Fibroblast of lung (primary cell): ENCODE measurements around the gene PYCARD.

ENCODE experiments used
- EZH2 ChIP-seq: IDR thresholded peaks from 2 replicates; pipeline ENCODE4 v1.5.1; 2012; ENCODE audit warnings: low read length, control low read depth, mild to moderate bottlenecking; ENCODE audit errors: missing control alignments
- TF ChIP-seq, protein P1 (sequence below), 2 donors: IDR thresholded peaks in 1 of 2; conservative IDR thresholded peaks in 1 of 2; 1 replicate in 1 of 2; 2 replicates in 1 of 2; pipeline ENCODE4 v1.5.1; 2011 to 2012; ENCODE audit warnings: low read length in 2 of 2, control low read depth in 1 of 2, inconsistent platforms in 1 of 2, low read depth in 1 of 2, mild to moderate bottlenecking in 1 of 2

DNA sequence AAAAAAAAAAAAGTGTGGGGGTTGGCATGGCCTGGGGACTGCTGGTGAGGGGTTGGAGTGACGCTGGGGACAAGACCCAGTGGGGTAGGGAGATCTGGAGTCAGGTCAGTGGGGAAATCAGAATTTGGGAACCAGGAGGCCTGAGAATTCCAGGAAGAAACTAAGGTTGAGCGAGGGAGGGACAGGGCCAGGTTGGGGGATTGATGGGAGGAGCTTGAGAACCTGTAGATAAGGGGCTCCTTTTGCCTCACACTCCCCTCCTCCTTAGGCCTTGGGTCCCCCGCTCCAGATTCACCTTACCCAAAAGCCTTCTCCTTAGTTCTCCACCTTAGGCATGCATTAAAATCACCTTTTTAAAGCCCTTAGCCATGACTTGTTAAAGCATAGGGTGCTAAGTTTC lies 22.6 kb upstream of the PYCARD start:
- no peak for TF ChIP-seq EZH2
- TF ChIP-seq, protein P1, sequence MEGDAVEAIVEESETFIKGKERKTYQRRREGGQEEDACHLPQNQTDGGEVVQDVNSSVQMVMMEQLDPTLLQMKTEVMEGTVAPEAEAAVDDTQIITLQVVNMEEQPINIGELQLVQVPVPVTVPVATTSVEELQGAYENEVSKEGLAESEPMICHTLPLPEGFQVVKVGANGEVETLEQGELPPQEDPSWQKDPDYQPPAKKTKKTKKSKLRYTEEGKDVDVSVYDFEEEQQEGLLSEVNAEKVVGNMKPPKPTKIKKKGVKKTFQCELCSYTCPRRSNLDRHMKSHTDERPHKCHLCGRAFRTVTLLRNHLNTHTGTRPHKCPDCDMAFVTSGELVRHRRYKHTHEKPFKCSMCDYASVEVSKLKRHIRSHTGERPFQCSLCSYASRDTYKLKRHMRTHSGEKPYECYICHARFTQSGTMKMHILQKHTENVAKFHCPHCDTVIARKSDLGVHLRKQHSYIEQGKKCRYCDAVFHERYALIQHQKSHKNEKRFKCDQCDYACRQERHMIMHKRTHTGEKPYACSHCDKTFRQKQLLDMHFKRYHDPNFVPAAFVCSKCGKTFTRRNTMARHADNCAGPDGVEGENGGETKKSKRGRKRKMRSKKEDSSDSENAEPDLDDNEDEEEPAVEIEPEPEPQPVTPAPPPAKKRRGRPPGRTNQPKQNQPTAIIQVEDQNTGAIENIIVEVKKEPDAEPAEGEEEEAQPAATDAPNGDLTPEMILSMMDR (conservative IDR thresholded peaks at IDR 0.05 in 1 of 2, IDR thresholded peaks at IDR 0.05 in 1 of 2; ENCODE audit: low read depth in 1 of 2, low read length in 2 of 2): no peak
